ENCODE results near the gene SMIM1. TPM values are rescaled to one million over a fixed set of nuclear protein-coding genes. Genes with fewer than 3 reads are reported as not detected.

SMIM1 gene
- total and polyA plus RNA-seq, 4 donors: 8.0 to 15.9 (median 10.9) TPM

DNA sequence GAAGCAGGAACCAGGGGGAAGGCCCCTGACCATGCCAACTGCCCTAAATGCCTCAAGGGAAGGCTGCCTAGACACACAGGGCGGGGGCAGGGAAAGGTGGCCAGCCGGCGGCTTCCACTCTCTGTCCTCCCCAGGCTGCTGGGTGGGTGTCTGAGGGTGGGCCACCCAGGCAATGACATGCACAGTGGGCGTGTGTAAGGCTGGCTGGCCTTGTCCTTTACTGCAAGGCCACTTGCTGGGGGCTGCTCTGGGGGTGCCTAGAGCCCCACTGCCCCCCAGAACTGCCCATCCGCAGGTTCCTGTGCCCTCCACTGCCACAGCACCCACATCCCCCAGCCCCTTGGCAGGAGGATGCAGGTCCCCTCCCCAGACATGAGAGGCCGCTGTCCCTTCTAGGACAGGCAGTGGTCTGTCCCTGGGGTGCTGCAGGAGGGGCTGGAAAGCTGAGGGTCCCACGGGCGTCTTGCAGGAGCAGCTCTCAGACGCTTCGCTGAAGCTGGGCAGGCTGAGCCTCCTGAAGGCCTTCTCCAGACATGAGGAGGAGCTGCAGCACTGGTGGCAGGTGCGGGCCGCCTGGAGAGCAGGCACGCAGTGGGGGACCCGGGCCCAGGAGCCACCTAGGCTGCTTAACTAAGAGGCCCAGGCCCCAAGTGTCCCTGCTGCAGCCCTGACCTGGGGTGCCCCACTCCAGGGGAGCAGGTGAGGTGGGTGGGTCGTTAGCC is 10.2 kb upstream of the SMIM1 start:
- H3K9me3 ChIP-seq (ENCODE audit: control insufficient read depth in 4 of 4, insufficient read depth in 3 of 4, low read length in 3 of 4): no peaks in the 10 kb centered on the region
- no peak overlapping the region for H3K9ac ChIP-seq (ENCODE audit: insufficient read depth in 1 of 2, low read length in 2 of 2)
- H3K27me3 ChIP-seq (ENCODE audit: control insufficient read depth in 3 of 3, insufficient read depth in 3 of 3, low read length in 2 of 3): no peaks in the 10 kb centered on the region
- H3K27ac ChIP-seq (ENCODE audit: low read depth in 1 of 2, low read length in 1 of 2): no peak overlapping the region
- no peak overlapping the region for H3K4me3 ChIP-seq
- no peak for ATAC-seq (ENCODE audit: insufficient read depth, low FRiP score)
- no peaks in the 10 kb centered on the region for H3K4me1 ChIP-seq (ENCODE audit: control insufficient read depth in 5 of 5, insufficient read depth in 5 of 5, low read length in 5 of 5)
- no peak for DNase-seq
- 79 to 90% methylated on average over 14 to 15 of the region's 15 CpGs for WGBS, 2 donors
- TF ChIP-seq, protein P1, sequence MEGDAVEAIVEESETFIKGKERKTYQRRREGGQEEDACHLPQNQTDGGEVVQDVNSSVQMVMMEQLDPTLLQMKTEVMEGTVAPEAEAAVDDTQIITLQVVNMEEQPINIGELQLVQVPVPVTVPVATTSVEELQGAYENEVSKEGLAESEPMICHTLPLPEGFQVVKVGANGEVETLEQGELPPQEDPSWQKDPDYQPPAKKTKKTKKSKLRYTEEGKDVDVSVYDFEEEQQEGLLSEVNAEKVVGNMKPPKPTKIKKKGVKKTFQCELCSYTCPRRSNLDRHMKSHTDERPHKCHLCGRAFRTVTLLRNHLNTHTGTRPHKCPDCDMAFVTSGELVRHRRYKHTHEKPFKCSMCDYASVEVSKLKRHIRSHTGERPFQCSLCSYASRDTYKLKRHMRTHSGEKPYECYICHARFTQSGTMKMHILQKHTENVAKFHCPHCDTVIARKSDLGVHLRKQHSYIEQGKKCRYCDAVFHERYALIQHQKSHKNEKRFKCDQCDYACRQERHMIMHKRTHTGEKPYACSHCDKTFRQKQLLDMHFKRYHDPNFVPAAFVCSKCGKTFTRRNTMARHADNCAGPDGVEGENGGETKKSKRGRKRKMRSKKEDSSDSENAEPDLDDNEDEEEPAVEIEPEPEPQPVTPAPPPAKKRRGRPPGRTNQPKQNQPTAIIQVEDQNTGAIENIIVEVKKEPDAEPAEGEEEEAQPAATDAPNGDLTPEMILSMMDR (IDR thresholded peaks at IDR 0.05; ENCODE audit: control extremely low read depth, extremely low read depth): no peak
- H3K36me3 ChIP-seq (ENCODE audit: control insufficient read depth in 4 of 4, insufficient read depth in 4 of 4, low read length in 4 of 4): no peaks in the 10 kb centered on the region

DNA sequence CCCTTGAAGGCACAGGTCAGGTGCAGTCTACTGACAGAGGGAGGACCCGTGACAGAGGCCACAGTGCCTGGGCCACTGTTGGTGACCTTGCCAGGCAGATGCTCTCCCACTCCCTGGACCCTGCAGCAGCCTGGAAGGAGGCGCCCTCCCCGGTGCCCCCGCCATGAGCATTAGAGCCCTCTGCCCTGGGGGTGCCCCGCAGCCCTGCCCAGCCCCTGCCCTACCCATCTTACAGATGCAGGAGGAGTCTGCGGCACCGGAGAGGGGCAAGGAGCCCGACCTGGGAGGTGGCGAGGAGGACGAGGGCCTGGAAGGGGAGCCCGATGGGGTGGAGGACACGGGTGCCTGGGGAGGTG is 9.7 kb upstream of the SMIM1 start:
- Histone ChIP-seq H3K27ac (ENCODE audit: low read depth in 1 of 2, low read length in 1 of 2) (no peak overlapping the region), H3K9me3 (ENCODE audit: control insufficient read depth in 4 of 4, insufficient read depth in 3 of 4, low read length in 3 of 4) (no peaks in the 10 kb centered on the region), H3K4me3 (no peak overlapping the region), H3K4me1 (ENCODE audit: control insufficient read depth in 5 of 5, insufficient read depth in 5 of 5, low read length in 5 of 5) (no peaks in the 10 kb centered on the region), H3K36me3 (ENCODE audit: control insufficient read depth in 4 of 4, insufficient read depth in 4 of 4, low read length in 4 of 4) (no peaks in the 10 kb centered on the region), H3K27me3 (ENCODE audit: control insufficient read depth in 3 of 3, insufficient read depth in 3 of 3, low read length in 2 of 3) (no peaks in the 10 kb centered on the region), H3K9ac (ENCODE audit: insufficient read depth in 1 of 2, low read length in 2 of 2) (no peak overlapping the region)
- DNase-seq (no peak), ATAC-seq (ENCODE audit: insufficient read depth, low FRiP score) (no peak)
- TF ChIP-seq, protein P1 (IDR thresholded peaks at IDR 0.05; ENCODE audit: control extremely low read depth, extremely low read depth): no peak
- 83 to 90% methylated on average over 12 of the region's 12 CpGs for WGBS, 2 donors

DNA sequence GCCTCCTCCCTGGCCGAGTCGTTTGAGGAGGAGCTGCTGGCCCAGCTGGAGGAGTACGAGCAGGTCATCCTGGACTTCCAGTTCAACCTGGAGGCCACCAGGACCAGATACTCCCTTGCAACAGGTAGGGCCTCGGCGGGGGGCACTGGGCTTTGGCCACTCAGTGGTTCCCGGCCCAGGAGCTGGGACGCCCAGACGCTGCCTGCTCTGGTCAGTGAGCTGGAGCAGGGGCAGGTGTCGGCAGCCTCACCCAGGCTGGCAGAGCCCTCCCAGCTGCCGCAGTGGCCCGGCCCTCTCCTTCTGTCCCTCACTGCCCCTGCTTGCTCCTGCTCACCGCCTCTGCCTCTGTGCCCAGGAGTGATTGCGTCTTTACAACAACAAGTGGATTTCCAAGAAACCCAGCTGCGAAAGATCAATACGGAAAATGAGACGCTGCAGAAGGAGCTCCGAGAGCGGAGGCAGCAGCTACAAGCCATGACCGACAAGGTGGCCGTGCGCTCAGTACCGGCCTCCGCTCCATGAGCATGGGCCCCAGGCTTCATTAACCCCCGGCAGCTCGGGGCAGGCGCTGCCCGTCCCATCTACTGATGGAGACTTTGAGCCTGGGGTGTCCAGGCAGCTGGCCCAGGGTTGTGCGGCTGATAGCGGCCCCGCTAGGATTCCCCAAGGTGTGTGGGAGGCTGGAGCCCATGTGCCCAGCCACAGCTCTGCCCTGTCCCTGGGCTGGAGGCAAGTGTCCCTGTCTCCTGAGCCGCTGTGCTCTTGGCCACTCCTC is 9.0 kb upstream of the SMIM1 start:
- H3K9me3 ChIP-seq (ENCODE audit: control insufficient read depth in 4 of 4, insufficient read depth in 3 of 4, low read length in 3 of 4): no peaks in the 10 kb centered on the region
- TF ChIP-seq, protein P1 (IDR thresholded peaks at IDR 0.05; ENCODE audit: control extremely low read depth, extremely low read depth): no peak
- DNase-seq (no peak), ATAC-seq (ENCODE audit: insufficient read depth, low FRiP score) (no peak)
- H3K9ac ChIP-seq (ENCODE audit: insufficient read depth in 1 of 2, low read length in 2 of 2): no peak overlapping the region
- H3K27me3 ChIP-seq (ENCODE audit: control insufficient read depth in 3 of 3, insufficient read depth in 3 of 3, low read length in 2 of 3): no peaks in the 10 kb centered on the region
- H3K27ac ChIP-seq (ENCODE audit: low read depth in 1 of 2, low read length in 1 of 2): no peak overlapping the region
- H3K4me3 ChIP-seq: no peak overlapping the region
- no peaks in the 10 kb centered on the region for H3K36me3 ChIP-seq (ENCODE audit: control insufficient read depth in 4 of 4, insufficient read depth in 4 of 4, low read length in 4 of 4)
- 82% methylated on average over 31 of the region's 31 CpGs for WGBS, 2 donors
- no peaks in the 10 kb centered on the region for H3K4me1 ChIP-seq (ENCODE audit: control insufficient read depth in 5 of 5, insufficient read depth in 5 of 5, low read length in 5 of 5)
